HG03442 (cell line): Measurements from ENCODE around the gene SLC12A6.
"Not testable (repeated sequence)": the region's sequence is repeated elsewhere in the genome, so short reads cannot be mapped to it uniquely, and the experiment has no call there.

ENCODE experiments used
- ATAC-seq: cut with Tn5 transposase; IDR thresholded peaks from one replicate; pipeline ENCODE4 v1.9.1; 2021; ENCODE audit warnings: mild to moderate bottlenecking, moderate library complexity; ENCODE audit not compliant: unreplicated experiment

Gene SLC12A6

DNA sequence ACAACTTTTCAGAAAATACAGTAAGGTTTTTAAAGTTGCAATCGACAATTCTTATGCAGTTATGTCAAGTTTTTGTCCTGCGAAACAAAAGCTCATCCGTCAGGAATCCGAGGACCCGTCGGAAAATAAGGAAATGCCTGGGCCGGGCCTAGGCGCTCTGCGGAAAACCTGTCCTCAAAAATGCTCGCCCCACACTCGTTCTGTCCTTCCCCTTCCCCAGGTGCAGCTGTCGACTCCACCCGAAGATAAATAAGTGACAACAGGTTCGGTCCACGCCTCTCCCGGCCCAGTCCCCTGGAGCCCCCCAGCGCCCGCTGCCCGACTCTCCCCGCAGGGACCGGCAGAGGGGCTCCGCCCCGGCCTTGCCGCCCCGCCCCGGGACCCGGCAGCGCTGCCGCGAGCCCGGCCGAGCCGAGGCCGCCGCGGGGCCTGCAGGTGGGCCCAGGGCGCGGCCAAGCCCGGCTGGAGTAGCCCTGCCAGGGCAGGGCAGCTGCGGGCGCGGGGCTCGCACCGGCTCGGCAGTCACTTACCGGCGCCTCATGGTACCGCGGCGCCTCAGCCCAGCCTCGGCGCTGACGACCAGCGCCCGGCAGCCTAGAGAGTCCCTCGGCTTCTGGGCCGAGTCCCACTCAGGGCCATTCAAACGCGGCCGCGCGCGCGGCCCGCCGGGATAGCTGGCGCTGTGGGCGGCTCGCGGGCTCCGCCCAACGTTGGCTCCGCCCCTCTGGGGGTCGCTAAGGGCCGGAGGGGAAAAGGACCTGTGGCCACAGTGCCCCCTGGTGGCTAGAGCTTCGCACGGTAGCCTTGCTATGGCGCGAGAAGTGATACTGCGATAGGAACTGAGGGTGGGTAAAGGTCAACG, 127.9 kb downstream of the SLC12A6 start, which contains the start of gene KATNBL1:
Gene KATNBL1 (minus strand): TSS at position 676 of the 862 bp plus-strand sequence. CDS start 46,420 bp downstream, outside the sequence.
- ATAC-seq = peak; percentile 90

DNA sequence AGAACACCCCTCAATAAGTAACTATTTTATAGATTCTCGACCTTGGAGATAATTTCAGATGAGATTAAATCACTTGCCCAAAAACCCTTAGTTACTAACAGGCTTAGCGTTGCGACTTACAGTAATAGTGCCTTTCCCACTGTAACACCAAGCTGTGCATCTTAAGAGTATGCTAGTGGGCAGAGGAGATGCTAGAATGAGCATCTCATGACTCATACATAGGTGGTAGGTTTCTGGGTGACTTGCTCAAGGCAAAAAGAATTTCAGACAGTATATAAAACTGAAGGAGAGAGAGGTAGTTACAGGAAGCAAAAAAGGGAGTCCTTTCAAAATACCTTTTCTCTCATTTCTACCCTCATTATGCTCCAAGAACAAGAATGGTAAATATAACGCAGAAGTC, 131.6 kb downstream of the SLC12A6 start:
- no peak for ATAC-seq

DNA sequence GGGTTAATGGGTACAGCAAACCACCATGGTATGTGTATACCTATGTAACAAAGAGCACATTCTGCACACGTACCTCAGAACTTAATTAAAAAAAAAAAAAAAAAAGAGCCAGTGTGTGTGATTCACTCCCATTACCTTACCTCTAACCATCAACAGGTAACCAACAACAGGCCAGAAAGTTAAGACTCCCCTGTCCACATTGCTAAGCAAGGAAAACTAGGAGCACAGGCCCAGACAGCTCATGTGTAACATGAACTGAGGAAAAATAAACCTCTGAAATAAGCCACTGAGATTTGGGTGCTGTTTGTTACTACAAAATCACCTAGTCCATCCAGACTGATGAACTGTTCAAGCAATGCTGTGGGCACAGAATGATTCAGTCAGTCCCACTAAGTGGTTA, 133.6 kb downstream of the SLC12A6 start:
- no peak for ATAC-seq

DNA sequence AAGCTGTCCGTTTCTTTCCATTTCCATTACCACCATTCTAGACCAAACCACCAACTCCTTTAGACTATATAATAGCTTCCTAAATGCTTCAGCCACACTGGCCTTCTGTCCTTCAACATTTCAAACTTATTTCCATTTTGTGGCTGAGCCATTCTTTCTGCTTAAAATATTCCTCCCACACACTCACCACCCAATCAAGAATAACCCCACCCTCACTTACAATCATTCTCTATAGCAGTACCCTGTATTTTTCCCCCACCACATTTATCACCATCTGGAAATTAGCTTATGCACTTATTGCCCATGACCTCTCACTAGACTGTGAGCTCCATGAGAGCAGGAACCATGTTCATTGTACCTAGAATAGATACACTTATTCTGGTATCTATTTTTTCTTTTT, 134.3 kb downstream of the SLC12A6 start:
- ATAC-seq = no peak

DNA sequence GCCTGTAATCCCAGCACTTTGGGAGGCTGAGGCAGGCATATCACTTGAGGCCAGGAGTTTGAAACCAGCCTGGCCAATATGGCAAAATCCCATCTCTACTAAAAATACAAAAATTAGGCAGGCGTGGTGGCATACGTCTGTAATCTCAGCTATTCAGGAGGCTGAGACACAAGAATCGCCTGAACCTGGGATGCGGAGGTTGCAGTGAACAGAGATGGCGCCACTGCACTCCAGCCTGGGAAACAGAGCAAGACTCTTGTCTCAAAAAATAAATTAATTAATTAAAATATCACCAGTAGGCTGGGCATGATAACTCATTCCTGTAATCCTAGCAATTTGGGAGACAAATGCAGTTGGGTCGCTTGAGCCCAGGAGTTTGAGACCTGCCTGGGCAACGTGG, 144.3 kb downstream of the SLC12A6 start:
- ATAC-seq = not testable (repeated sequence)

DNA sequence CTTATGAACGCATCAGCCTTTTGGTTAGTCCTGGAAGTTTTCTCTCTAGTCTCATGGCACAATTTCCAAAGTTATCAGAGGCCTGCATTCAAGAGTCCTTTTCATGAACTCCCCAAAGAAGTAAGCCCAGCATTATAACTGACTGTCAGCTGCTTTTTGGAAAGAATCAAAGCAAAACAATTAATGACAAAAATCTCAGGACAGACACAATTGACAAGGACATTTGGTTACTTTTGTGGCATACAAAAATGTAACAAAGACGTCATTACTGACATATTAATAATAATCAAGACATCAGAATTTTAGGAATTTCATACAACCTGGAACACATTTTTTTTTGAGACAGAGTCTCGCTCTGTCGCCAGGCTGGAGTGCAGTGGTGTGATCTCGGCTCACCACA, 148.9 kb downstream of the SLC12A6 start:
- ATAC-seq = no peak

DNA sequence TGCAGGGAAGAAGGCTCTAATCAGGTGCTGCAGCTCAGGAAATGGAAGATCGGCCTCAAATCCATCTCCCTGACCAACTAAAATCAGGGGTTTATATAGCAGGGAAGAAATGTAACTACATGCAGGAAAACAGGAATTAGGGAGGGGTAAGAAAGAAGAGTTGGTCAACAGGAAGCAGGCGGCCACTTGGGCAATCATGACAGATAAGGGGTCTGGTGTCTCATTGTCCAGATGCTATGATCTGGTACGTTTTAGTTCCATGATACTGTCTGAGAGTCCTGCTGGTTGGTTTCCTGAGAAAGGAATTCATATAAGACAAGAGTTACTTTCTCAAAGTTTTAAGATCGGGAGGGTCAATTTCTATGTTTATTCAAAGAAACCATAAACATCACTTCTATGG, 151.9 kb downstream of the SLC12A6 start:
- ATAC-seq = no peak

DNA sequence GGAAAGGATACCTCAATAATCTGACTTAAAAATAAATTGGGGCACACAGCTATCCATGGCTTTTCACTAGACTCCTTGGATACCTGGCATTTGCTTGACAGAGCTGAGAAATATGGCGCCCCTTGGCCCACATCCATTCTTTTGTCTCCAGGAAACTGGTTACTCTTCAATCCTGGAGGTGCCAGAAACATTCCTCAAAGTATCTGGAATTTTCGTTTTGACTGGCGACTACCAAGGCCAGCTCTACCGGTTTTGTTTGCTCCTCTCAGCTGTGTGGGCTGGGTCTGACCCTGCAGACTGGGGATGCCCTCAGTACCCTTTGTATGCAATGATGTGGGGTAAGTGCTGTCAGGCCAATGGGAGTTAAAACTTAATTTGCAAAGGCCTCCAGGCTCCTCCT, 154.6 kb downstream of the SLC12A6 start:
- ATAC-seq = no peak
